GM12878 (cell line): ENCODE data around the gene ETS1. TPM values are rescaled to one million over a fixed set of nuclear protein-coding genes. Genes with fewer than 3 reads are reported as not detected.

Experiments
- ATAC-seq: fragments of 200-7000 bp; cut with Tn5 transposase; 3 replicates; pipeline ENCODE4 v1.9.1; 2020; ENCODE audit warnings: mild to moderate bottlenecking, moderate library complexity
- BruUV-seq: library from RNA; stranded (reverse); fragments of 400-500 nt; replicated peaks from 2 replicates; lab custom pipeline; 2021; lab: Mats Ljungman, UMichigan
- CTCF ChIA-PET: fragments of 300-600 bp; sonication (Branson Sonifier 250); formaldehyde crosslinking; extraction: SDS; loops from one replicate; lab custom pipeline; 2021; ENCODE audit warnings: inconsistent platforms; lab: Yijun Ruan, JAX
- POLR2A ChIA-PET: fragments of 350-600 bp; formaldehyde crosslinking; extraction: SDS; loops from one replicate; lab custom pipeline; 2021; ENCODE audit warnings: inconsistent platforms; lab: Charles Lee
- RAD21 ChIA-PET: fragments of 300-600 bp; sonication (Branson Sonifier 250); formaldehyde crosslinking; loops from one replicate; lab custom pipeline; 2023; ENCODE audit warnings: antibody characterized with exemption; ENCODE audit not compliant: unreplicated experiment; lab: Charles Lee
- SMC1A ChIA-PET: fragments of 300-600 bp; sonication (Branson Sonifier 250); formaldehyde crosslinking; loops from one replicate; lab custom pipeline; 2023; ENCODE audit not compliant: unreplicated experiment, uncharacterized antibody; lab: Charles Lee
- DNase-seq: peaks from one replicate; pipeline ENCODE4 v3.0.0-alpha.2; 2011; ENCODE audit warnings: low read depth, low spot score
- FAIRE-seq: peaks from 3 replicates; lab custom pipeline; 2011; peaks lifted over from hg19 to GRCh38; lab: Jason Lieb, UNC
- H2AFZ ChIP-seq: 2 replicates; pipeline ENCODE4 v1.6.0; 2011; ENCODE audit warnings: low read depth, low read length, control low read depth; ENCODE audit not compliant: control insufficient read depth
- H3K27ac ChIP-seq: 2 replicates; pipeline ENCODE4 v1.5.1; 2011; ENCODE audit warnings: control low read depth; ENCODE audit not compliant: control insufficient read depth, insufficient read depth
- H3K27me3 ChIP-seq, 2 experiments: replicated peaks in 1 of 2; 2 replicates each; pipeline versions ENCODE4 v1.6.0 to v1.6.1; 2011; ENCODE audit warnings: low read length in 1 of 2; ENCODE audit not compliant: control insufficient read depth in 2 of 2, insufficient read depth in 2 of 2
- H3K36me3 ChIP-seq, 2 experiments: 2 replicates each; pipeline ENCODE4 v1.5.1; 2011; ENCODE audit warnings: low read length in 1 of 2; ENCODE audit not compliant: control insufficient read depth in 2 of 2, insufficient read depth in 2 of 2
- H3K4me1 ChIP-seq: 2 replicates; pipeline ENCODE4 v1.6.1; 2011; ENCODE audit warnings: mild to moderate bottlenecking, low read length, moderate library complexity, mixed read lengths; ENCODE audit not compliant: control insufficient read depth, insufficient read depth
- H3K4me2 ChIP-seq: 2 replicates; pipeline ENCODE4 v1.6.0; 2011; ENCODE audit warnings: control low read depth; ENCODE audit not compliant: control insufficient read depth, insufficient read depth
- H3K4me3 ChIP-seq: fragments of 200-600 bp; sonication (generic); 2 replicates; pipeline ENCODE4 v1.5.1; 2016
- H3K79me2 ChIP-seq: 2 replicates; pipeline ENCODE4 v1.6.0; 2011; ENCODE audit warnings: low read length; ENCODE audit not compliant: control insufficient read depth, insufficient read depth
- H3K9ac ChIP-seq: 2 replicates; pipeline ENCODE4 v1.8.0; 2011; ENCODE audit warnings: low read length, control low read depth, mixed read lengths; ENCODE audit not compliant: control insufficient read depth, insufficient read depth
- H3K9me3 ChIP-seq: replicated peaks from 3 replicates; pipeline ENCODE4 v1.5.1; 2011; ENCODE audit warnings: mild to moderate bottlenecking, low read length; ENCODE audit not compliant: control insufficient read depth, insufficient read depth
- H4K20me1 ChIP-seq: 2 replicates; pipeline ENCODE4 v1.6.0; 2011; ENCODE audit not compliant: control insufficient read depth, insufficient read depth
- CHD1 ChIP-seq: IDR thresholded peaks from 2 replicates; pipeline ENCODE4 v1.6.1; 2012; ENCODE audit warnings: low read depth, low read length, improper control_type of control experiment
- MYC ChIP-seq: IDR thresholded peaks from 2 replicates; pipeline ENCODE4 v1.6.1; 2011; ENCODE audit warnings: mild to moderate bottlenecking, low read length, moderate library complexity, inconsistent platforms; ENCODE audit not compliant: insufficient read depth, insufficient replicate concordance, insufficient read length, severe bottlenecking
- SPI1 ChIP-seq: IDR thresholded peaks from 2 replicates; pipeline ENCODE4 v1.6.1; 2011; ENCODE audit warnings: low read depth, mild to moderate bottlenecking, low read length, moderate library complexity, borderline replicate concordance; ENCODE audit not compliant: insufficient read depth
- WGBS: methylation state at CpG from one replicate; pipeline ENCODE4 v1.1.6; 2016; ENCODE audit warnings: low lambda C conversion rate; ENCODE audit not compliant: insufficient replicate concordance, insufficient coverage; ENCODE audit errors: missing lambda C conversion rate; 5-methylcytosine and 5-hydroxymethylcytosine counted together
- in situ Hi-C: fragments of 300-500 bp; cut with MboI; formaldehyde crosslinking; loops from 9 replicates; pipeline ENCODE4 v1.14.3; 2018; ENCODE audit warnings: mixed read lengths
- intact Hi-C: fragments of 100-400 bp; cut with micrococcal nuclease; formaldehyde crosslinking; loops from one replicate; pipeline ENCODE4 v1.14.2; 2022; ENCODE audit not compliant: unreplicated experiment
- polyA plus RNA-seq, 11 experiments: library from polyadenylated mRNA; depleted of rRNA in 4 of 11; unstranded in 6 of 11; stranded (reverse) in 5 of 11; fragments of >200 nt; fragmentation: Nextera tagmentation in 4 of 11; fragmentation: Illumina TruSeq in 1 of 11; extraction: Ambion mirVana in 4 of 11; extraction: Trizol in 1 of 11; gene quantifications; 1 replicate in 1 of 11; 2 replicates in 10 of 11; pipeline versions ENCODE4 v1.2.1 to v1.2.3, GENCODE V29; 2011 to 2016; ENCODE audit warnings: inconsistent platforms in 2 of 11, missing spikeins in 2 of 11, low read depth in 1 of 11
- total RNA-seq, 4 experiments: library from RNA; depleted of rRNA in 3 of 4; stranded (reverse); fragments of >200 nt in 3 of 4; fragmentation: Illumina TruSeq in 1 of 4; extraction: Trizol in 1 of 4; gene quantifications; 2 replicates each; pipeline versions ENCODE4 v1.2.1 to v1.2.3, GENCODE V29; 2013 to 2021
- TF ChIP-seq, protein P1 (sequence below): IDR thresholded peaks from 2 replicates; pipeline ENCODE4 v1.6.1; 2011; ENCODE audit warnings: mild to moderate bottlenecking, low read depth, low read length, moderate library complexity; ENCODE audit not compliant: insufficient replicate concordance

ETS1 gene
- total and polyA plus RNA-seq, 10 of the 15 experiments (the other 5 are each of a cell fraction or from before 2014, with no cell fraction given) = 12.5 to 112 (median 55.5) TPM

DNA sequence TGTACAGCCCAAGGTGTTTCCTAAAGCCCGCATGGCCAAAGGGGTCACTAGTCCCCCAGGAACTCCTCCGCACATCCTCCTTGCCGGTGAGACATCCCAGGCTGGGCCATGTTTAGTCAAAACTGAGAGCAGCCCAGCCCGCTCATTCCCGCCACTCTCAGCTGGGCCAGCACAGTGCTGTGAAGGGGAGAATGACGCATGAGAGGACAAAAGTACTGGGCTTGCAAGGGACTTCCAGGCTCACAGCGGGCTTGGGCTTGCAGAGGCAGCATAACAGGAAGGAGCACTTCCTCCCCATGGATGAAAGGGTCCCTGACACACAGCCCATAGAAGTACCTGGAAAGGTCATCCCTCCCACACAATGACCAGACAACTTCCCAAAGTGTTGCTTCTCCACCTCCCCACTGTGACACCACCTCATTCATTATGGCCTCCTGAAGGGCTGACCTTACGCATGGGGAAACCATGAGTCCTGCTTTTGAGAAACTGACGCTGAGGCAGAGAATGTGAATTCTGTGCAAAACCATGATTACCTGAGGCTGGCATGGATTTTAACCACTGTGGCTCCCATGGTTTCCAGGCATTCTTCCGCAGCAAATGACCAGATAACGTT, 19.1 kb downstream of the ETS1 start:
- in situ Hi-C loops = no loop called here
- FAIRE-seq = no peak
- Histone ChIP-seq H3K4me2 (no peak overlapping the region), H3K4me3 (no peak overlapping the region), H2AFZ (no peak overlapping the region), H3K36me3 (no peaks in the 10 kb centered on the region), H3K9ac (no peak overlapping the region), H3K4me1 (peaks cover 11% of the 10 kb centered on the region; the same call in 1 of the 2 replicates), H4K20me1 (no peaks in the 10 kb centered on the region), H3K27ac (no peak overlapping the region), H3K27me3 (no peaks in the 10 kb centered on the region), H3K9me3 (no peaks in the 10 kb centered on the region), H3K79me2 (no peaks in the 10 kb centered on the region)
- SMC1A ChIA-PET = interaction anchor here (1.6 kb wide), 1 partner anchor 61 kb away, joined by 5 read pairs; no protein-coding TSS in a partner anchor
- no peak for DNase-seq
- BruUV-seq = no TSS peak
- intact Hi-C loops = no loop called here
- ATAC-seq = 0 out of 3 replicates have a peak, but pooled peaks have one; percentile 23
- CTCF ChIA-PET = interaction anchor here (1.1 to 1.6 kb wide), 2 partner anchors 14 to 64 kb away, joined by 3 to 6 read pairs; no protein-coding TSS in a partner anchor
- POLR2A ChIA-PET = no interaction called here
- RAD21 ChIA-PET = no interaction called here
- 70% methylated on average over 11 of the region's 11 CpGs for WGBS
- TF ChIP-seq CHD1 (no peak), MYC (no peak), SPI1 (peak; percentile 26; the same call in 1 of the 2 replicates)
- TF ChIP-seq, protein P1, sequence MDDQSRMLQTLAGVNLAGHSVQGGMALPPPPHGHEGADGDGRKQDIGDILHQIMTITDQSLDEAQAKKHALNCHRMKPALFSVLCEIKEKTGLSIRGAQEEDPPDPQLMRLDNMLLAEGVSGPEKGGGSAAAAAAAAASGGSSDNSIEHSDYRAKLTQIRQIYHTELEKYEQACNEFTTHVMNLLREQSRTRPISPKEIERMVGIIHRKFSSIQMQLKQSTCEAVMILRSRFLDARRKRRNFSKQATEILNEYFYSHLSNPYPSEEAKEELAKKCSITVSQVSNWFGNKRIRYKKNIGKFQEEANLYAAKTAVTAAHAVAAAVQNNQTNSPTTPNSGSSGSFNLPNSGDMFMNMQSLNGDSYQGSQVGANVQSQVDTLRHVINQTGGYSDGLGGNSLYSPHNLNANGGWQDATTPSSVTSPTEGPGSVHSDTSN = no peak
